HL-60 (cell line): Measurements from ENCODE around the gene TERT.

ENCODE experiments used
- DNase-seq, 2 experiments: peaks; one replicate each; pipeline ENCODE4 v3.0.0-alpha.2; 2010 to 2020; ENCODE audit warnings: low read depth in 1 of 2, low spot score in 1 of 2
- H3K27ac ChIP-seq: fragments of 250-450 bp; sonication (Bioruptor Pico); replicated peaks from 2 replicates; pipeline ENCODE4 v1.5.1; 2020; ENCODE audit warnings: mild to moderate bottlenecking, moderate library complexity
- H3K27me3 ChIP-seq: fragments of 250-450 bp; sonication (Bioruptor Pico); 2 replicates; pipeline ENCODE4 v1.5.1; 2021; ENCODE audit warnings: mild to moderate bottlenecking, moderate library complexity; ENCODE audit not compliant: insufficient read depth, poor library complexity, severe bottlenecking
- H3K4me3 ChIP-seq: replicated peaks from 2 replicates; pipeline ENCODE4 v1.5.1; 2011; ENCODE audit warnings: mild to moderate bottlenecking, control low read depth, low read length; ENCODE audit not compliant: insufficient read depth
- GABPA ChIP-seq: IDR thresholded peaks from 2 replicates; pipeline ENCODE4 v1.6.1; 2012; ENCODE audit warnings: low read depth
- POLR2AphosphoS5 ChIP-seq: IDR thresholded peaks from 2 replicates; pipeline ENCODE4 v1.6.1; 2012; ENCODE audit warnings: low read depth
- SPI1 ChIP-seq: IDR thresholded peaks from 2 replicates; pipeline ENCODE4 v1.6.1; 2012; ENCODE audit warnings: low read depth, mild to moderate bottlenecking, borderline replicate concordance
- TF ChIP-seq, protein P1 (sequence below): IDR thresholded peaks from 2 replicates; pipeline ENCODE4 v1.6.1; 2012; ENCODE audit warnings: low read depth; ENCODE audit not compliant: insufficient replicate concordance
- TF ChIP-seq, protein P2 (sequence below): IDR thresholded peaks from one replicate; pipeline ENCODE4 v1.5.1; 2011; ENCODE audit warnings: low read length, control low read depth, inconsistent platforms; ENCODE audit not compliant: insufficient read depth

TERT gene

DNA sequence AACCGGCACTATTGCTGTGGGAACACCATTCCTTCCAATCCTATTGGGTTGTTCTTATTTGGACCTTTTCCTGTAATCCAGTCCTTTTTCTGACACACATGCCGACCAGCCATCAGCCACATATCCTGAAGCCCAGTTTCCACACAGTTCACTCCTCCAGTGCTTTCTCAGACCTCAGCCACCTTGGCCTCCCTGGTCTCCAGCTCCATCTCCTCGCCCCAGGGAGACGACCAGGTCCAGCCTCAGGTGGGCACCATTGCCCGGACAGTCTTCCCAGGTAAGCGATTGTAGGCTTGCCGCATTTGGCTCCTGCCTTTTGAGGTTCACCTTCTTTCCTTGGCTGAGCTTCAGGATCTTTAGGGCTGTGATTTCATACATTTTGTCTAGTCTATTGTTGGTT lies 15.2 kb upstream of the TERT start:
- H3K4me3 ChIP-seq: no peak overlapping the region
- DNase-seq: no peak
- H3K27me3 ChIP-seq: no peaks in the 10 kb centered on the region
- H3K27ac ChIP-seq: no peak overlapping the region
- TF ChIP-seq SPI1 (no peak), POLR2AphosphoS5 (no peak), GABPA (no peak)
- TF ChIP-seq, protein P1, sequence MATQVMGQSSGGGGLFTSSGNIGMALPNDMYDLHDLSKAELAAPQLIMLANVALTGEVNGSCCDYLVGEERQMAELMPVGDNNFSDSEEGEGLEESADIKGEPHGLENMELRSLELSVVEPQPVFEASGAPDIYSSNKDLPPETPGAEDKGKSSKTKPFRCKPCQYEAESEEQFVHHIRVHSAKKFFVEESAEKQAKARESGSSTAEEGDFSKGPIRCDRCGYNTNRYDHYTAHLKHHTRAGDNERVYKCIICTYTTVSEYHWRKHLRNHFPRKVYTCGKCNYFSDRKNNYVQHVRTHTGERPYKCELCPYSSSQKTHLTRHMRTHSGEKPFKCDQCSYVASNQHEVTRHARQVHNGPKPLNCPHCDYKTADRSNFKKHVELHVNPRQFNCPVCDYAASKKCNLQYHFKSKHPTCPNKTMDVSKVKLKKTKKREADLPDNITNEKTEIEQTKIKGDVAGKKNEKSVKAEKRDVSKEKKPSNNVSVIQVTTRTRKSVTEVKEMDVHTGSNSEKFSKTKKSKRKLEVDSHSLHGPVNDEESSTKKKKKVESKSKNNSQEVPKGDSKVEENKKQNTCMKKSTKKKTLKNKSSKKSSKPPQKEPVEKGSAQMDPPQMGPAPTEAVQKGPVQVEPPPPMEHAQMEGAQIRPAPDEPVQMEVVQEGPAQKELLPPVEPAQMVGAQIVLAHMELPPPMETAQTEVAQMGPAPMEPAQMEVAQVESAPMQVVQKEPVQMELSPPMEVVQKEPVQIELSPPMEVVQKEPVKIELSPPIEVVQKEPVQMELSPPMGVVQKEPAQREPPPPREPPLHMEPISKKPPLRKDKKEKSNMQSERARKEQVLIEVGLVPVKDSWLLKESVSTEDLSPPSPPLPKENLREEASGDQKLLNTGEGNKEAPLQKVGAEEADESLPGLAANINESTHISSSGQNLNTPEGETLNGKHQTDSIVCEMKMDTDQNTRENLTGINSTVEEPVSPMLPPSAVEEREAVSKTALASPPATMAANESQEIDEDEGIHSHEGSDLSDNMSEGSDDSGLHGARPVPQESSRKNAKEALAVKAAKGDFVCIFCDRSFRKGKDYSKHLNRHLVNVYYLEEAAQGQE: no peak
- TF ChIP-seq, protein P2, sequence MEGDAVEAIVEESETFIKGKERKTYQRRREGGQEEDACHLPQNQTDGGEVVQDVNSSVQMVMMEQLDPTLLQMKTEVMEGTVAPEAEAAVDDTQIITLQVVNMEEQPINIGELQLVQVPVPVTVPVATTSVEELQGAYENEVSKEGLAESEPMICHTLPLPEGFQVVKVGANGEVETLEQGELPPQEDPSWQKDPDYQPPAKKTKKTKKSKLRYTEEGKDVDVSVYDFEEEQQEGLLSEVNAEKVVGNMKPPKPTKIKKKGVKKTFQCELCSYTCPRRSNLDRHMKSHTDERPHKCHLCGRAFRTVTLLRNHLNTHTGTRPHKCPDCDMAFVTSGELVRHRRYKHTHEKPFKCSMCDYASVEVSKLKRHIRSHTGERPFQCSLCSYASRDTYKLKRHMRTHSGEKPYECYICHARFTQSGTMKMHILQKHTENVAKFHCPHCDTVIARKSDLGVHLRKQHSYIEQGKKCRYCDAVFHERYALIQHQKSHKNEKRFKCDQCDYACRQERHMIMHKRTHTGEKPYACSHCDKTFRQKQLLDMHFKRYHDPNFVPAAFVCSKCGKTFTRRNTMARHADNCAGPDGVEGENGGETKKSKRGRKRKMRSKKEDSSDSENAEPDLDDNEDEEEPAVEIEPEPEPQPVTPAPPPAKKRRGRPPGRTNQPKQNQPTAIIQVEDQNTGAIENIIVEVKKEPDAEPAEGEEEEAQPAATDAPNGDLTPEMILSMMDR: no peak

DNA sequence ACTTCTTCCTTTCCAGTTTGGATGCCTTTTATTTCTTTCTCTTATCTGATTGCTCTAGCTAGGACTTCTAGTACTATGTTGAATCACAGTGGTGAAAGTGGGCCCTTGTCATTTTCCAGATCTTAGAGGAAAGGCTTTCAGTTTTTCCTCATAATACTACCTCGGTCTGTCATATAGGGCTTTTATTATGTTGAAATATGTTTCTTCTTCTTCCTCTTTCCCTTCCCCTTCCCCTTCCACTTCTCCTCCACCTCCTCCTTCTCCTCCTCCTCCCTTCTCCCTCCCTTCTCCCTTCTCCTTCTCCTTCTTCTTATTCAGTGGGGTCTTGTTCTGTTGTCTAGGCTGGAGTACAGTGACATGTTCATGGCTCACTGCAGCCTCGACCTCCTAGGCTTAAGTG lies 9.2 kb upstream of the TERT start:
- no peak overlapping the region for H3K4me3 ChIP-seq
- H3K27me3 ChIP-seq: no peaks in the 10 kb centered on the region
- TF ChIP-seq SPI1: peak; percentile 67; the same call in 1 of the 2 replicates
- TF ChIP-seq GABPA: no peak
- H3K27ac ChIP-seq: no peak overlapping the region
- no peak for DNase-seq

DNA sequence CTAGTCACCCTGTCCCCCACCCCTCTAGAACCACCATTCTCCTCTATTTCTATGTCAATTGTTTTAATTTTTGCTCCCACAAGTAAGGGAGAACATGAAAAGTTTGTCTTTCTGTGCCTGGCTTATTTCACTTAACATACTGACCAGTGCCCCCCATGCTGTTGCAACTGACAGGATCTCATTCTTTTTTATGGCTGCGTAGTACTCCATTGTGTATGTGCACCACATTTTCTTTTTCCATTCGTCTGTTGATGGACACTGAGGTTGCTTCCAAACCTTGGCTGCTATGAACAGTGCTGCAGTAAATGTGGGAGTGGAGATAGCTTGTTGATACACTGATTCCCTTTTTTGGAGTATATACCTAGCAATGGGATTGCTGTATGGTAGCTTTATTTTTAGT lies 7.4 kb upstream of the TERT start:
- no peaks in the 10 kb centered on the region for H3K27me3 ChIP-seq
- no peak overlapping the region for H3K27ac ChIP-seq

DNA sequence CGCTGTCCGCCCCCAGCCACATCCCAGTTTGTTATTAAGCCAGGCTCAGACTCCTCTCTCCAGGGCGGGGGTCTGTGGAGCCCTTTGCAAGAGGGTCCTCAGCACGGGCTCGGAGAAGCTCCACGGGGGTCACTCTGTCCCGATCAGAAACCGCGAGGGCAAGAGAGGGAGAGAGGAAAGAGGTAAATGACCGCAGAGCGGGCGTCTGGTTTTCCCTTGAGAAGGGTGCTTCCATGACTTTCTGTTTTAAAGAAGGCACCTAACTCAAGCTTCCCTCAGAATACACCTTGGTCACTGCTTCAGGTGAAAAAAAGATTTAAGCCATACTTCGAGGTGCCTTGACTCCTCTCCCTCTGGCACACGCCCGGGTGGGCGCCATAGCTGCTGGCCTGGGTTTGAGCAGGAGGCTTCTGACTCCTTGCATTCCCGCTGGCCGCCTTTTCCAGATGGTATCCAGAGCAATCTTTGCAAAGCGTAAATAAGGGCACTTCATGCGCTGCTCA lies 5.8 kb upstream of the TERT start:
- H3K4me3 ChIP-seq: no peak overlapping the region
- TF ChIP-seq SPI1 (no peak), POLR2AphosphoS5 (no peak), GABPA (no peak)
- TF ChIP-seq, protein P1: no peak
- TF ChIP-seq, protein P2: no peak
- no peak overlapping the region for H3K27ac ChIP-seq
- no peaks in the 10 kb centered on the region for H3K27me3 ChIP-seq
- DNase-seq: no peak

More for the DNA sequence above, 7.4 kb upstream of the TERT start:
- TF ChIP-seq GABPA: no peak
- TF ChIP-seq, protein P2: no peak
- TF ChIP-seq, protein P1: no peak
- TF ChIP-seq SPI1: no peak
- TF ChIP-seq POLR2AphosphoS5: no peak
- H3K4me3 ChIP-seq: no peak overlapping the region
- DNase-seq: no peak
